SHP77 (cell line): Measurements from ENCODE around the gene C9orf72.
"Not testable (repeated sequence)": the region's sequence is repeated elsewhere in the genome, so short reads cannot be mapped to it uniquely, and the experiment has no call there.

Experiments used
- DNase-seq, 2 experiments: peaks; one replicate each; lab custom pipeline; 2025; lab: John Stamatoyannopoulos, UW

C9orf72 gene, protein sequence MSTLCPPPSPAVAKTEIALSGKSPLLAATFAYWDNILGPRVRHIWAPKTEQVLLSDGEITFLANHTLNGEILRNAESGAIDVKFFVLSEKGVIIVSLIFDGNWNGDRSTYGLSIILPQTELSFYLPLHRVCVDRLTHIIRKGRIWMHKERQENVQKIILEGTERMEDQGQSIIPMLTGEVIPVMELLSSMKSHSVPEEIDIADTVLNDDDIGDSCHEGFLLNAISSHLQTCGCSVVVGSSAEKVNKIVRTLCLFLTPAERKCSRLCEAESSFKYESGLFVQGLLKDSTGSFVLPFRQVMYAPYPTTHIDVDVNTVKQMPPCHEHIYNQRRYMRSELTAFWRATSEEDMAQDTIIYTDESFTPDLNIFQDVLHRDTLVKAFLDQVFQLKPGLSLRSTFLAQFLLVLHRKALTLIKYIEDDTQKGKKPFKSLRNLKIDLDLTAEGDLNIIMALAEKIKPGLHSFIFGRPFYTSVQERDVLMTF

DNA sequence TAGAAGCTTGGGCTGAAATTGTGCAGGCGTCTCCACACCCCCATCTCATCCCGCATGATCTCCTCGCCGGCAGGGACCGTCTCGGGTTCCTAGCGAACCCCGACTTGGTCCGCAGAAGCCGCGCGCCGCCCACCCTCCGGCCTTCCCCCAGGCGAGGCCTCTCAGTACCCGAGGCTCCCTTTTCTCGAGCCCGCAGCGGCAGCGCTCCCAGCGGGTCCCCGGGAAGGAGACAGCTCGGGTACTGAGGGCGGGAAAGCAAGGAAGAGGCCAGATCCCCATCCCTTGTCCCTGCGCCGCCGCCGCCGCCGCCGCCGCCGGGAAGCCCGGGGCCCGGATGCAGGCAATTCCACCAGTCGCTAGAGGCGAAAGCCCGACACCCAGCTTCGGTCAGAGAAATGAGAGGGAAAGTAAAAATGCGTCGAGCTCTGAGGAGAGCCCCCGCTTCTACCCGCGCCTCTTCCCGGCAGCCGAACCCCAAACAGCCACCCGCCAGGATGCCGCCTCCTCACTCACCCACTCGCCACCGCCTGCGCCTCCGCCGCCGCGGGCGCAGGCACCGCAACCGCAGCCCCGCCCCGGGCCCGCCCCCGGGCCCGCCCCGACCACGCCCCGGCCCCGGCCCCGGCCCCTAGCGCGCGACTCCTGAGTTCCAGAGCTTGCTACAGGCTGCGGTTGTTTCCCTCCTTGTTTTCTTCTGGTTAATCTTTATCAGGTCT lies at the start of gene C9orf72:
Gene C9orf72, minus strand, starts transcription at position 564 of the 716 bp plus-strand sequence. CDS start 6,361 bp downstream, outside the sequence.
- peak; percentile 38 to 60 for DNase-seq

DNA sequence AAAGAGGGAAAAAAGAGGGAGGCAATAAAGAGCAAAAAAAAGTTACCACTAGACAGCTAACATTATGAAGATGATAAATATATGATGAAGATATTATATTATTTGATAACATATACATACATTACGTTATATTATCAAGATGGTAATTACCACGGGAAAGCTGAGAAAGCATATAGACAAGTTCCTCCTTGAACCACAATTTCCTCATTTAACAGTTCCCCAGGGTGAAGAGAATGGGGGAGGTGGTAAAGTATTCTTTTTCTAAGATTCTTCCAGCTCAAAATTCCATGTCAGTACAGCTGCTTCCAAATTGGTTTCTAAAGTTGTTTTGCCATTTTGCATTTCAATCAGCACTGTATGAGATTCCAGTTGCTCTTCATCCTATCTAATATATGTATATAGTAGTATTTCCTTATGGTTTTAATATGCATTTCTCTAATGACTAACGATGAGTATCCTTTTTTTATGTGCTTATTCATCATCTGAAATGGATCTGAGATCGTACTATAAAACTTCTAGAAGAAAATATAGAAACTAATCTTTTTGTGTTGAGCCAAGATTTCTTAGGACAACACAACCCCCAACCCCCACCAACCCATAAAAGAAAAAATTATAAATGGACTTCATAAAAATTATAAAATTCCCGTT lies 49.5 kb upstream of the C9orf72 start:
- DNase-seq = no peak

DNA sequence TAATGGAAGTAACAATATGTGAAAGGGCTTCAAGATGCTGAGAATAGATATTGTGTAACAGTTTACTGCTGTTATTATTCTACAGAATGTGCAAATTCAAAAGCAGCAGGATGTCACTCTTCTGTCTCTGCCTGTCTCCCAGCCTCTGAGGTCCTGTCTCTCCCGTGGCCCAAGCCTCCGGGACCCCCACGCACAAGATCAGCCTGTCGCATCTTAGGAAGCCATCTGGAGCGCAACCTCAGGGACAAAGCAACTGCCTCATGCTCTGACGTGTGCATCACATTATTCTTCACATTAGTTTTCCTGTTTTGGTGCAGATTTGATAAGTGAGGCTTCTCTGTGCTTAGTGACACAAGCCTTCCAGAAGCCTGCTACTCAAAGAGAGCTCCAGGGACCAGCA lies 46.5 kb upstream of the C9orf72 start:
- DNase-seq = no peak

DNA sequence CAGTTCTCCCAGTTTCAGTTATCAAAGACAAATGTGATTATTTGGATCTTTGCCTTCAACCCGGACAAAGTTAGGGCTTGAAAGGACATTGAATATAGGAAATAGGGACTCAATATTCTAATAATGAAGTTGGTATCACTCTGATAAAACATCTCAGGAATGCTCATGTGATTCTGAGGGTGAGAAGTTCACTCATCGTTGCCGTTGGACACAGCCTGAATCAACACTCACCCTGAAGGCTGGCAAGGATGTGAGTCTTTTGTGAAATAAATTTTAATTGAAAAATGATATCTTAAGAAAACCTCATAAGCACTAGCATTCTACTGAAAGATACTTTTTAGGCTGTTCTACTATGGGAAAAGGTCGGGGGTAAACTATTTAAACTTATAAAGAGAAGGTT lies 44.8 kb upstream of the C9orf72 start:
- no peak for DNase-seq

DNA sequence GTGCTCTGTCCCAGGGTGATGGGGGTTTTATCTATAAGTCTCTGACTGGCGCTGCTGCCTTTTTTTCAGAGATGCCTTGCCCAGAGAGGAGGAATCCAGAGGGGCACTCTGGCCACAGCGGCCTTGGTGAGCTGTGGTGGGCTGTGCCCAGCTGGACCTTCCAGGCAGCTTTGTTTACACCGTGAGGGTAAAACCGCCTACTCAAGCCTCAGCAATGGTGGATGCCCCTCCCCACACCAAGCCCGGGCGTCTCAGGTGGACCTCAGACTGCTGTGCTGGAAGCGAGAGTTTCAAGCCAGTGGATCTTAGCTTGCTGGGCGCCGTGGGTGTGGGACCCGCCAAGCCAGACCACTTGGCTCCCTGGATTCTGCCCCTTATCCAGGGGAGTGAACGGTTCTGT lies 41.3 kb upstream of the C9orf72 start:
- DNase-seq = no peak

DNA sequence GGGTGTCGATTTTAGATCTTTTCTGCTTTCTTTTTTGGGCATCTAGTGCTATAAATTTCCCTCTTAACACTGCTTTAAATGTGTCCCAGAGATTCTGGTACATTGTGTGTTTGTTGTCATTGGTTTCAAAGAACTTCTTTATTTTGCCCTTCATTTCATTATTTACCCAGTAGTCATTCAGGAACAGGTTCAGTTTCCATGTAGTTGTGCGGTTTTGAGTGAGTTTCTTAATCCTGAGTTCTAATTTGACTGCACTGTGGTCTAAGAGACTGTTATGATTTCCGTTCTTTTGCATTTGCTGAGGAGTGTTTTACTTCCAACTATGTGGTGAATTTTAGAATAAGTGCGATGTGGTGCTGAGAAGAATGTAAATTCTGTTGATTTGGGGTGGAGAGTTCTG lies 38.8 kb upstream of the C9orf72 start:
- DNase-seq = not testable (repeated sequence)

DNA sequence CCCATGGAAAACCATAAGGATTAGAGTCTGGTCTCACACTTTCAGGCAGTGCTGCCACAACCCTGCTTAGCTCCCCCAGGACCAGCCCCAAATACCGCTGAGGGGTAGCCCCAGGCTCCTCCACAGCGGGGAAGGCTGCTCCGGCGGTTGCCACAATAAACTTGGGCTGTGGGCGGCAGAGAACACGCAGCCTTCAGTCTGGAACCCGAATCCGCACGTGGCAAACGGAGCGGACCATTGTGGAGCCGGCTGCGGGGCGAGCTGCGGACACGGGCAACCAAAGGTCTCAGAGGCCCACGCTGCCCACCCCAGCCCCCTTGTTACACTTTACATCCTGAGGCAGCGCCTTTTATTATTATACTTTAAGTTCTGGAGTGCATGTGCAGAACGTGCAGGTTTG lies 37.3 kb upstream of the C9orf72 start:
- DNase-seq = no peak

DNA sequence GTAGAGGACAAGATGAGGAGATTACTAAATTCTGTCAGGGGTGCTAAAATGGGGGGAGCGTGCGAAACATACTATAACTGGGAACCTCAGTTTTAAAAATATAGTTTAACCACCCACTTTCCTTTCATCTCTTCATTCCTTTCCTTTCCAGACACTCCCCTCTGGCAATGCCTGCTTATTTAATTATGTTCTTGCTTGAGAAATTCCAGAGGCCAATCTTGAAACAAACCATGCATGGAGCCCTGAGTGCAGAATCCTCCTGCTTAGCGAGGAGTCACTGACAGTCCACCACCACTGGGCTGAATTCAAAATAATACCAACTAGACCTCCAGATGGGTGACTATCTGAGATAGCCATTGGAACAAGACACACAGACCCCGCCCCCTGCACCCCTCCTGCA lies 29.7 kb upstream of the C9orf72 start:
- DNase-seq = no peak

DNA sequence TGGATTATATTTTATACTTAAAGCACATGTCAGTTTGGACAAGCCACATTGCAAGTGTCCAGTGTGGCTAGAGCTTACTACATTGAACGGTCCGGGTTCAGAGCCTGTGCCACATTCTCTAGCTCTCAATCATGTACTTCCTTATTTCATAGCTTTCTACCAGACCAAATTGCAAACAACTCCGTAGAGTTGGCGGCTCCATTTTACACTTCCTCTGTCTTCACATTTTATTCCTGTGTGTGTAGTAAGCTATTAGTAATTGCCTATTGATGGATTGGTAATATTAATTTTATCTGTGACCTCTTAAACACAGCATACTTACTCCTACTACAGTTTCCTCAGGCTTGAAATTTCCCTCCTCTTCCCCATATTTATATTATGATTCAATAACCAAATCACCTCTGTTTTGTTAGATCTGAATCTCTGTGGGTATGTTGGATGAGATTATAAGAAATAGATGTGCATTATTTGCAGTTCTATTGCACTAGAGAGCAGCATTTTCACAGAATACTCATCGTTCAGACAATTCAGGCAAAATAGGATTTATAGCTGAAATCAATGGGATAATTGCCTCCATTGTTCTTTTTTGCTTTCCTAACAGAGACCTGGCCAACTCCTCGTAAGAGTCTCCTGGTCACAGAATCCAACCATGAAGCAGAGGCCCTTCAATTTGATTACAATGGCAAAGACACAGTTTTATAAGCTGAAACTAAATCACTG lies 29.0 kb upstream of the C9orf72 start:
- no peak for DNase-seq

DNA sequence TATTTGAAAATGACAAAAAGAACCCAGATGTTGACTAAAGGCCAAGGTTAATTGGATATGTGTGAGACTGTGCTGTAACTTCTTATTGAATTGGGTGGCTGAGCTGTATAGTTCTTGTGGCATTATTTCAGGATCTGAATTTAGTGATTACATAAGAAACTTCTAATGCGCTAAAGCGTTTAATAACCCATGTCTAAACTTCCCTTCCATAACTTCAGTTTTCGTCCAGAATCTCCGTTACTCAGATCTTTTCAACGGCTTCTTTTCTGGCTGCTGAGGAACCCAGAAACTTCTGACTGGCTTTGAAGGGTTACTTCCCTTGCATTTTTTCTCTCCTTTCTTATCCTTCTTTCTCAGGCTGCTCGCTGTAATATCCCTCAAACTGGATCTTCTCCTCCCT lies 28.1 kb upstream of the C9orf72 start:
- DNase-seq = no peak

DNA sequence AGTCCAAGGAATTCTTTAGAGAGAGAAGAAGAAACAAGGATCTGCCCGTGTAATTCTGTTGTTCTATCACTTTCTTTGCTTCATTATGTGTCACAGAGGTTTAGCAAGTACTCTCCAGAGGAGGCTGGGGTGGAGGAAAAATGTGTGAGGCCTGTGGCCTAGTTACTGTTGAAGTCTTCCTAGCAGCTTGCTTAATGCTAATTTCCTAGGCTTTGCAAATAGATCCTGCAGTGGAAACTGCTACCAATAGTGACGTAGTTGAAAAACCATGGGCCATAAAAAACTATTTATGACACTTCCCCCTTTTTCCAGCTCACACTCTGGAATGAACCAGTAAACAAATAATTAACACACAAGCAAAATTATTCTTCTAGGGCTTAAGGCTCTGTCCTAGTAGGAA lies 27.0 kb upstream of the C9orf72 start:
- DNase-seq = no peak

DNA sequence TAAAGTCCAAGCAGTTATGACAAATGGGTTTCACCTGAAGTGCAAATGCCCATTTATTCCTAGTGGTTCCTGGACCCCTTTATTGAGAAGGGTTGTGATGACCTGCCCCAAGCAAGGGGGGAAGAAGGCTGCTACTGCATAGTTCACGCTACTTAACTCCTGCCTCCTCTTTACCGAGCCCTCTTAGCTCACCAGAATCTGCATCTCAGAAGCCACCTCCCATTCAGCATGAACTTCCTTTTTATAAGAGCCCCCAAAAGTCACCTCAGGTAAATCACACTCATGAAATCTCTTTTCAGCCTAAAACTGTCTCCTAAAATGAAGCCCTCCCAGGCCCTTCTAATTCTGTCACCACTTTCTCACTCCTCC lies 26.6 kb upstream of the C9orf72 start:
- DNase-seq = no peak

DNA sequence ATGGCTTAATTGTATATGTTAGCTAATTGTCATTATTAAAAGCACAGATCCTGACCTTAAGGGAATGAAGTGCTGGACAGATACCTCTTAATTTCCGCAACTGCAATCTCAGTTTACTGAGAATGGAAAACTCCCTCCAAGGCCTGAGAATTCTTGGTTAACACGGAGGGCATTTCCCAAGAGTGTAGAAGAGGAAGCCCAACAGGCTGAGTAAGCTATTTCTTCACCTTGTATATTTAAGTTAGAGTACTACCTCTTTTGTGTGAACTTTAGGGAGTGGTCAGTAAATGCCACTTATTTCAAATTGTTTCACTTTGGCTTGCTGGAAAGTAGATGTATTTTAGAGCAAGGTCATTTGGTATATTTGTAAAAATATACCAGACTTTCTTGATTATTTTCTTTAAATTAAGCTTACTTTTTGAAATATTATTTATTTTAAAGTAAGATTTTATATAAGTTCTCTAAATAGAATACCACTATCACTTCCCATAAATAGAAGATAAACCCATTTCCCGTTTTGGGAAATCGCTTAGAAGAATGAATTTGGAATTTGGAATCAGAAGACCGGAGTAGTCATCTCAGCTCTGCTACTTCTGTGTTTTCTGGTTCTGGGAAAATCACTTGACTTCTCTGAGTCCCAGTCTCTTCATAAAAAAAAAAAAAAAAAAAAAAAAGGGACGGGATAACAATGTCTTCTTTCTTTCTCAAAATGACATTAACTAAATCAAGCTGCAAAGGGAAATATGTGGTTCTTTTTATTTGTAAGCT lies 26.0 kb upstream of the C9orf72 start:
- DNase-seq = no peak

DNA sequence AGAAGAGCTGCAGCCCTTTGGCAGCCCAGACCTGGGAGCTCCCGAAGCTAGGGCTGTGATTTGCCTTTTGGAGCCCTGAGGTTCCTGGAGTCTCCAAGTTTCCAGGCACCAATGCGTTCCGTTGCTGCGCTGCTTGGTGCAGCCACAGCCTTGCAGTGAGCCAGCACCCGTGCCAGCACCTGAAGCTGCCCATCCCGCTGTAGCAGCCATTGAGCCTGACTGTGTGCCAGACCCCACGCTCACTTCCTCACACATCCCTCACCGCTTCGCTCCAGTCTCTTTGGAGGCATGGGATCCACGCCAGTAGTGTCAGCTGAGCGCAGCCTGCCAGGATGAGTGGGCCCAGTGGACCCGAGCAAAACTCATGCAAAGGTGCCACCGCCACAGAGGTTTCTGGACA lies 22.5 kb upstream of the C9orf72 start:
- no peak for DNase-seq

DNA sequence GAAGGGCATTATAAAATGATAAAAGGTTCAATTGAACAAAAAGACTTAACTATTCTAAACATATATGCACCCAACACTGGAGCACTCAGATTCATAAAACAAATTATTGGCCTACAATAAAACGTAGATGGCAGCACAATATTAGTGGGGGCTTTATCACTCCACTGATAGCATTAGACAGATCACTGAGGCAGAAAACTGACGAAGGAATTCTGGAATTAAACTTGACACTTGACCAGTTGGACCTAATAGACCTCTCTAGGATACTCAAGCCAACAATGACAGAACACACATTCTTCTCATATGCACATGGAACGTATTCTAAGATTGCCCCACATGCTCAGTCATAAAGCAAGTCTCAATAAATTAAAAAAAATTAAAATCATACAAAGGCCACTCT lies 18.4 kb upstream of the C9orf72 start:
- DNase-seq = no peak

DNA sequence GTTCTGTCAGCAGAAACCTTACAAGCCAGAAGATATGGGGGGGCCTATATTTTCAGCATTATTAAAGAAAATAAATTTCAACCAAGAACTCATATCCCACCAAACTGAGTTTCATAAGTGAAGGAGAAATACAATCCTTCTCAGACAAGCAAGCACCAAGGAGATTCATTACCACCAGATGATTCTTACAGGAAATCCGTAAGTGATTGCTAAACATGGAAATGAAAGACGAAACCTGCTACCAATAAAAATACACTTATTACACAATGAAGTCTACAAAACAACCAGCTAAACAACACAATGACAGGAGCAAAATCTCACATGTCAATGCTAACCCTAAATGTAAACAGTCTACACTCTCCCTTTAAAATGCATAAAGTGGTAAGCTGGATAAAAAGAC lies 17.8 kb upstream of the C9orf72 start:
- DNase-seq = no peak

DNA sequence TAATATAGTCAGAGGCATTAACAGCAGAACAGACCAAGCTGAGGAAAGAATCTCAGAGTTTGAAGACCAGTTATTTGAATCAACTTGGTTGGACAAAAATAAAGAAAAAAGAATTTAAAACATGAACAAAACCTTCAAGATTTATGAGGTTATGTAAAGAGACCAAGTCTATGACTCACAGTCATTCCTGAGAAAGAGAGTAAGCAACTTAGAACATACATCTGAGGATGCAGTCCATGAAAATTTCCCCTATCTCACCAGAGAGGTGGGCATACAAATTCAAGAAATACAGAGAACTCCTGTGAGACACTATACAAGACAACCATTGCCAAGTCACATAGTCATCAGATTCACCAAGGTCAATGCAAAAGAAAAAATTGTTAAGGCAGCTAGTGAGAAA lies 17.4 kb upstream of the C9orf72 start:
- no peak for DNase-seq

DNA sequence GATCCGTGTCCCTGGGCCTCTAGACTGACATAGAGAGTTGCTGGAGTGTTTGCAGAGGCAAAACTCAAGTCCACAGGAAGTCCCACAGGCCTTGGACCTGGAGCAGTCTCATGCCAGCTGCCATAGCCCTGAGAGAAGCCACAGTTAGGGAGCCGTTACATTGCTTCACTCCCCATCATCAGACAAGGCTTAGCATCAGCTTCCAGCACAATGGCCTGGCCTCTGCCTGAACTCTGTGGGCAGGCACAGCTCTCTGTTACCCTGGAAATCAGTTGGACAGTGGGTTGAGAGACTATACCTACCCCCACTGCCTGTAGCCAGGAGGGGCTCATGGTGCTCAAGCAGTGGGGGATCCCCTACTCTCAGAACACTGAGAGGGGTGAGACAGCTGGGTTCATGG lies 16.2 kb upstream of the C9orf72 start:
- no peak for DNase-seq

DNA sequence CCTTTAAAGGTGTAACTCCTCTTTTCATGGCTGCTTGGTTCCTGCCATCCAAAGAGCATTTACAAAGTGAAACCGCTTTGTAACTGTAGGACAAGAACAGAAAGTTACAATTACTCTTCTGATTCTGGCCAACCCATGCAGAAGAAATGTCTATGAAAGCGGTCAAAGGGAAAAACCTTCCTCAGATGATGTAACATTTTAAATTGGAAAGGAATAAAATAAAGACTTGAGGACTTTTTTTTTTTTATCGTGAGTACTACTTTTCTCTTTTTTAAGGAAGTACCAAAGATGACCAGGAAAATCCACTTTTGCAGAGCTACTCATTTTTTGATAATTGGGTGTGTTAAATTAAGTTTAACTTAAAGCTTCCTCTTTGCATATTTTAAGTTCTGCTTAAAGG lies 13.0 kb upstream of the C9orf72 start:
- no peak for DNase-seq

DNA sequence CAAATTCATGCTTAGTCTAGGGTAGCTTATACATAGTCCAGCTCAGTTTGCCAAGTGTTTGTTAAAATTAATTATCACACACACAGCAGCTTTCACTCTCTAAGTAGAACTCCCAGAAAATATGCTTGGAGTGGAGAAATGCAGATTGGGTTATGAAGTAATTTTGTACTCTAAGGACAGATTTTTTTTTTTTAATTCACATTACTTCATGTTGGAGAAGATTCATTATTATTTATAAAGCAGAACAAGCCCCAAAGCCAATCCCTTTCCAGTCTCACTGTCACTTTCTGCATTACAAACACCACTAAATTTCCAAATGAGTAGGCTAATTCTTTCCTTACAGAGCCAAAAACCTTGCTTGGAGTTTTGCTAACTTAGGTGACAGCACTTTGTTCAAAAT lies 11.7 kb upstream of the C9orf72 start:
- no peak for DNase-seq

DNA sequence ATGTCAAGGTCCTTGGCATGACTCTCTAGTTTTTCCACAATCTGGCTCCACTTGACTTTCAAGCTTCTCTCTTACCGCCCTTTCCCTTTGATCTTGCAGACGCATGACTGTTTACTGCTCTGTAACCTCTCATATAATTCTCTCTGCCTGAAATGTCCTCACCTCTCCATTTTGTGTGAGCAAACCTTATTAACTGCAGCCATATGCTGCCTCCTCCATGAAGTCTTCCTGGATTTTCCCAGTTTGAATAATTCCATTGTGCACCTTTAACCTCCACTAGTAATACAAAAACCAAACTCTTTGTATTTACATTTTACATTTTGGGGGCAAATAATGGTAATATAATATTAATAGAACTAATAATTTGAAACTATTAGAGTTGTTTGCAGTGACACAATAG lies 9.5 kb upstream of the C9orf72 start:
- no peak for DNase-seq

DNA sequence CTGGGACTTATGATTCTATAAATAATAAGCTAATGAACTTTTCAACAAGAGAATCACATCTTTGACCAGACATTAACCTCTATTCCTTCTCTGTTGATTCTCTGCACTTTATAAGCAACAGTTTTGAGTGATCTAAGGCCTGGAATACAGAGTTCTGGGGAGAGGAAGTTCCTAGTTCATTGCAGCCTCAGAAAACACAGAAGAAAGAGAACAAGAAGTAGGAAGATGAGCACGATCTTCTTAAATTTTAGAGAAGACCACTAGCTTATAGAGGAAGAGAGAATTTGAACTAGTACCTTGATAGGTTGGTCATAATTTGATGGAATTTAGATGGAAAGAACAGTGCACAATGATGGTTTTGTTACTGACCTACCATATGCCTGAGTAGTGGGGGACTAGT lies 8.5 kb upstream of the C9orf72 start:
- DNase-seq = no peak
